ENCODE measurements around the gene CDKL5. TPM values are rescaled to one million over a fixed set of nuclear protein-coding genes. Genes with fewer than 3 reads are reported as not detected.

The CDKL5 gene
- total RNA-seq, 1 experiment from 2014 or later = 2.9 TPM

DNA sequence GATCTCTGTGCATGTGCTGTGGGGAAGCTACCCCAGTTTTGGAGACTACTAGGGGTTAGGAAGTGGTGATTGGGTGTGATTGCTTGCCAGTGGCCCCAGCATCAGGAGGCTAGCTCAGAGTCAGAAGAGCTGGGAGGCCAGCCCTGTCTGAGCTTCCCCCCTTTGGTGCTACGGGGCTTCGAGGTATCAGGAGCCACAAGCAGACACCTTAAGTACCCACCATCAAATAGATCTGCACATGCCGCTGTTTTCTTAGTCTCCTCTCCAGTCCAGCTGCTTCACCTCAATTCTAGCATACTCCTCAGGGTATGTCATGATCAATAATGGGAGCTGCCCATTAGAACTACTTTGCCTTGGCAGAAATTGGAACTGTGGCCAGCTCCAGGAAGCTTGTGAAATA, 271.2 kb downstream of the CDKL5 start:
- no peak for DNase-seq (ENCODE audit: low spot score)

DNA sequence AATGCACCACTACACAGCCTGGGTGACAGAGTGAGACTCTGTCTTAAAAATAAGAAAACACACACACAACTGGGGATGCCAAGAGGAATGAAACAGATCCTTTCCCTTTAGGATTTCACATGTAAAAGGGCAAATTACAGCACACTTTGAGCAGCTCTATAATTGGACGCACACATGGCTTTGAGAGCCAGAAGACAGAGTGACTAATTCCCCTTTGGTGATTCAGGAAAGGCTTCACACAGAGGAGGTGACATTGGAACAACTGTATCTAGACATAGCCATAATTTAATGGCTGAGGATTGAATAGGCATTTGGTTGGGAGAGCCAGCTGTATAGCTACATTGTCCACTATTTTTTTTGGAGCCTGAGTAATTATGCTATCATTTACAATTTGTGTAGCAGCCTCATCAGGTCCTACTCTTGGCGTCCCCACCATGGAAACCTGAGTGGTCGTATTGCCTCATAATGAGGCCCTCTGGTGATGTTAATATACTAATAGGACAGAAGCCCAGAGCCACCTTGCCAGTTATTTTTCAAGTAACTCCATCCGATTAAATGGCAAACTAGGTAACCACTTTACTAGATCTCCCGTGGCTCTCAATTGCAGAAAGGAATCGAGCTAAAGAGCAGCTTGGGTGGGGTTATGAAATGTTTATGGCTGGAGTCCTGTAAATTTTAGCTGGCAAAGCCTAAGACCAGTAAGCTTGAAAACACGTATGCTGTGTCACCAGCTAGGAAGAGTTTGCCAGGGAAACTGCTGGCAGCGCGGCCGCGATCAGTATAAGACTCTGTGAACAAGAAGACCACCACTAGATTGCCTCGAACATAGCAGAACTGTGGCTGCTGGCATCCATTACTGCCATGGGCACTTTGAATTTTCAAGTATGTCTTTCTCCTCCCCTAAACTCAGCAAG, 273.6 kb downstream of the CDKL5 start:
- peak; percentile 31 for DNase-seq (ENCODE audit: low spot score)

DNA sequence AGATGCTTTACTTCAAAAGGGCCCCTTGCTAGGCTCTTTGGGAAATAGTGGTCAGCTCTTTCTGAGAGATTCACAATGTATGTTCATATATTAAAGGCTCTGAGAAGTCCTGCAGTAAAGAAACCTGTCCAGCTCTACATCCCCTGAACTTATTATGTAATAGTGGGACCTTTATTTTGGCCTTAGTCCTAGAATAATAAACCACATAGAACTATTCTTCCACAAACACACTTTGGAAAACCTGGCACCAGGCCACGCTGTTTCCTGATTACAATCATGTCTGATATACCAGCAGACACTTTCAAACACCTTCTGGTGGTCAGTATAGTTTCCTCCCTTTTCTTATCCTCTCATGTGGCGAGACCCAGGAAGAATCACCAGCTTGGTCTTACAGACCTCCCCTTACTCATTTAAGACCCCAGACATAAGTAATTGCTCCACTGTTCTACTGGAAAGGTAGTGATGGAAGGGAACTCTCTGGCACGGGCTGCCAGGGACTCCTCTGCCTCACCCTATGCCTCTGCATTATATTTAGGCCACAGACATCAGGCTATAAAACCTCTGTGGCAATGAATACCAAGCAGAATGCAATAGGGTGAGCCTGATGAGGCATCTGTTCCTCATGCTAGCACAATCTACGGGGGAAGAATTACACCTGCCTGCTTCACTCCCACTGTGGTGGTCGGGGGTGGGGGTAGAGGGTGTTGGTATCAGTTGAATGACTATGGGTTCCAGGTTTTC, 276.4 kb downstream of the CDKL5 start:
- DNase-seq (ENCODE audit: low spot score) = peak; percentile 65

DNA sequence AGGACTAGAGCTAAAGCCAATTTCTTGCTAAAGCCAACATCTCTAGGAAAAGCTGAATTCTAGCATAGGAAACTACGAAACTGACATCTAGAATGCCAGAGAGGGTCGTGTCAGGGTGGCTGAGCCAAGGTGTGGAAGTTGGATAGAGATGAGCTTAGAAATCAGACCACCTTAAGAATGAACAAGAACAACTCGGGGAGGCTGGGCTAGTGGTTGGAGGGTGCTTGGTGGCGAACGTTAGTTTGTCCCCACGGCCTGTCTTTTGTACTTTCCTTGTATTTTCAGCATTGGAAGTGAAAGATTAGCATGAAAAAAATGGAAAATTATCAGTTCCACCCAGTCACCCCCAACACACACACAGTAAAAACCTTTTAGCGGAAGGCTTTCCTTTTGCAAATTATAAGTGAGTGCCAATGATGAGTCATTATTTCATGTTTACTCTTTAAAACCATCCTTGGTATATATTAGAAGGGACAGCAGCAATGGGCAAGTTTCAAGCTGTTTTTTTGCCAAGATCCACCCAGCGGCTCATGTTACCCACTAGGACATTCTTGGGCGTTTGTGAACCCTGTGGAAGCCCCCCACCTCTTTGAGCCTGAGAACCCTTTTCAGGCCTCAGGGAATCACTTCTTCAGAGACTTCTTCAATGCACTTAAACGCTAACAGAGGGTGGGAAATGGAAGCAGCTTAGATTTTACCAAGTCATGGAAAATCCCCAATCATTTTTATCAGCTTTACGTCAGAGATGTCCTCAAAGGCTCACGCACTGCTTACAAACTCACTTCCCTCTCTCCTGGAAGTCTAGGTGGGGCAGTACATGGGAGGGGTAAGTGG, 277.2 kb downstream of the CDKL5 start:
- DNase-seq (ENCODE audit: low spot score) = peak; percentile 87

Other genes starting within 250 kb of the CDKL5 start
- gene BEND2, start 204.7 kb upstream of the CDKL5 start, total RNA-seq (2014; rRNA removed; shearing (Covaris generic)) = not detected in 2 replicates
- gene SCML2, start 70.9 kb upstream of the CDKL5 start, total RNA-seq (2014; rRNA removed; shearing (Covaris generic)) = 6.3 and 6.7 TPM in 2 replicates
- not detected in 2 replicates for gene RS1, start 246.5 kb downstream of the CDKL5 start, total RNA-seq (2014; rRNA removed; shearing (Covaris generic))

Measured in H4 (cell line).